OCI-LY7 (cell line): Measurements from ENCODE around the gene CMTM6. TPM values are rescaled to one million over a fixed set of nuclear protein-coding genes. Genes with fewer than 3 reads are reported as not detected.

Experiments used
- Bru-seq: library from RNA; stranded (reverse); fragments of 400-500 nt; gene quantifications from one replicate; lab custom pipeline; 2021; lab: Mats Ljungman, UMichigan
- BruChase-seq, 2 experiments: library from RNA; stranded (reverse); fragments of 400-500 nt; gene quantifications; one replicate each; lab custom pipeline; 2021; lab: Mats Ljungman, UMichigan
- BruUV-seq: library from RNA; stranded (reverse); fragments of 400-500 nt; replicated peaks from 2 replicates; lab custom pipeline; 2021; lab: Mats Ljungman, UMichigan
- CTCF ChIA-PET: fragments of 300-600 bp; sonication (Branson Sonifier 250); formaldehyde crosslinking; loops from one replicate; lab custom pipeline; 2022; ENCODE audit warnings: antibody characterized with exemption; ENCODE audit not compliant: unreplicated experiment; lab: Charles Lee
- POLR2A ChIA-PET: fragments of 300-600 bp; sonication (Branson Sonifier 250); formaldehyde crosslinking; loops from one replicate; lab custom pipeline; 2022; ENCODE audit warnings: antibody characterized with exemption; lab: Charles Lee
- DNase-seq: peaks from one replicate; pipeline ENCODE4 v3.0.0-alpha.2; 2015; ENCODE audit warnings: low spot score
- H2AFZ ChIP-seq: fragments of 200-600 bp; sonication (generic), shearing (Covaris generic); 2 replicates; pipeline ENCODE4 v1.6.1; 2014; ENCODE audit warnings: mild to moderate bottlenecking, antibody characterized with exemption, low read length, moderate library complexity
- H3K27ac ChIP-seq: fragments of 200-600 bp; sonication (generic); 2 replicates; pipeline ENCODE4 v1.5.1; 2014; ENCODE audit warnings: mixed run types, low read depth, mild to moderate bottlenecking, moderate library complexity, low read length, inconsistent platforms; ENCODE audit not compliant: poor library complexity, severe bottlenecking
- H3K36me3 ChIP-seq: fragments of 200-600 bp; sonication (generic); 2 replicates; pipeline ENCODE4 v1.6.1; 2014; ENCODE audit warnings: mild to moderate bottlenecking, antibody characterized with exemption, low read length, moderate library complexity, mixed read lengths; ENCODE audit not compliant: insufficient read depth
- H3K4me1 ChIP-seq: fragments of 200-600 bp; sonication (generic); 2 replicates; pipeline ENCODE4 v1.5.1; 2014; ENCODE audit warnings: mild to moderate bottlenecking, low read length; ENCODE audit not compliant: insufficient read depth, poor library complexity, severe bottlenecking
- H3K4me2 ChIP-seq: fragments of 200-600 bp; sonication (generic); 2 replicates; pipeline ENCODE4 v1.6.1; 2014; ENCODE audit warnings: mild to moderate bottlenecking, low read length
- H3K4me3 ChIP-seq: fragments of 200-600 bp; sonication (generic); 2 replicates; pipeline ENCODE4 v1.5.1; 2014; ENCODE audit warnings: mild to moderate bottlenecking, low read depth, low read length; ENCODE audit not compliant: poor library complexity, severe bottlenecking
- H3K79me2 ChIP-seq: fragments of 200-600 bp; sonication (generic); 2 replicates; pipeline ENCODE4 v1.6.1; 2016; ENCODE audit warnings: low read depth, mild to moderate bottlenecking, low read length, moderate library complexity, mixed read lengths; ENCODE audit not compliant: insufficient read depth
- H3K9me2 ChIP-seq: fragments of 200-600 bp; sonication (generic); 2 replicates; pipeline ENCODE4 v1.6.1; 2016; ENCODE audit warnings: mild to moderate bottlenecking, low read length, mixed read lengths; ENCODE audit not compliant: insufficient read depth
- H3K9me3 ChIP-seq: fragments of 200-600 bp; sonication (generic); 2 replicates; pipeline ENCODE4 v1.6.1; 2014; ENCODE audit warnings: mild to moderate bottlenecking, mixed run types, low read length, mixed read lengths
- H4K20me1 ChIP-seq: fragments of 200-600 bp; sonication (generic); 2 replicates; pipeline ENCODE4 v1.6.1; 2014; ENCODE audit warnings: mild to moderate bottlenecking, antibody characterized with exemption, low read length, moderate library complexity, mixed read lengths; ENCODE audit not compliant: insufficient read depth
- CTCF ChIP-seq: fragments of 200-600 bp; sonication (generic); conservative IDR thresholded peaks from 2 replicates; pipeline ENCODE4 v1.5.1; 2014; ENCODE audit warnings: mild to moderate bottlenecking, antibody characterized with exemption, low read length, moderate library complexity, mixed read lengths
- EZH2phosphoT487 ChIP-seq: fragments of 200-600 bp; sonication (generic); IDR thresholded peaks from 2 replicates; pipeline ENCODE4 v1.6.1; 2018; ENCODE audit warnings: low read depth, borderline replicate concordance, mild to moderate bottlenecking, mixed run types, antibody characterized with exemption, low read length, moderate library complexity, mixed read lengths
- intact Hi-C: fragments of 100-400 bp; cut with micrococcal nuclease; formaldehyde crosslinking; loops from one replicate; pipeline ENCODE4 v1.10.0; 2022; ENCODE audit not compliant: unreplicated experiment
- long read RNA-seq: library from polyadenylated mRNA; stranded (forward); transcript quantifications from one replicate; pipeline ENCODE4 v2.0.0, GENCODE V29; 2022
- total RNA-seq, 2 experiments: library from RNA; depleted of rRNA in 1 of 2; stranded (reverse); fragments of >200 nt in 1 of 2; shearing (Covaris generic) in 1 of 2; gene quantifications; 2 replicates each; pipeline ENCODE4 v1.2.3, GENCODE V29; 2014 to 2022

The CMTM6 gene
- total RNA-seq (2014; rRNA removed; shearing (Covaris generic)) (16.0 and 26.2 TPM in 2 replicates), total RNA-seq (2022) (33.5 and 36.0 TPM in 2 replicates), Bru-seq, nascent RNA (percentile 78 among the genes with signal in this experiment), BruChase-seq, experiment 1, labeled RNA remaining after a 6-hour chase (percentile 94 among the genes with signal in this experiment), BruChase-seq, experiment 2, labeled RNA remaining after a 2-hour chase (percentile 92 among the genes with signal in this experiment)
- long read RNA-seq, transcript CMTM6-201 (4 exons, 3,863 nt) = major isoform, 233 of 250 reads
- long read RNA-seq, partial matches to known transcripts = 3 of 250 reads
- long read RNA-seq, other reads (novel, unspliced or antisense) = 13 of 250 reads

GRCh38 chr3:32502118-32502945, at the start of gene CMTM6:
Gene CMTM6 (minus strand): TSS chr3:32502852. CDS start chr3:32502745, 107 bp downstream.
- Histone ChIP-seq H4K20me1 (peaks cover 14% of the 10 kb centered on the region; the same call in 1 of the 2 replicates), H3K9me2 (no peaks in the 10 kb centered on the region), H3K36me3 (no peaks in the 10 kb centered on the region; the same call in 1 of the 2 replicates), H3K9me3 (no peaks in the 10 kb centered on the region), H3K4me3 (peak within 1 kb of the TSS; percentile 89), H3K79me2 (peaks cover 33% of the 10 kb centered on the region; the same call in 1 of the 2 replicates), H3K4me2 (peak within 1 kb of the TSS; percentile 81), H2AFZ (peak within 1 kb of the TSS; percentile 100), H3K27ac (peak within 1 kb of the TSS; percentile 73), H3K4me1 (peaks cover 46% of the 10 kb centered on the region)
- peak; percentile 88 for DNase-seq
- TF ChIP-seq CTCF = 0 out of 2 replicates have a peak, but pooled peaks have one; percentile 33
- no peak for TF ChIP-seq EZH2phosphoT487
- intact Hi-C loops = no loop called here
- no TSS peak for BruUV-seq
- POLR2A ChIA-PET = interaction anchor here (0.6 to 1.9 kb wide), 13 partner anchors 9 to 1294 kb away, joined by 3 to 9 read pairs (median 3); partner anchors contain the start of gene STT3B
- CTCF ChIA-PET = no interaction called here

- H3K27ac ChIP-seq = no peak overlapping the region
- peaks cover 10% of the 10 kb centered on the region for H3K4me1 ChIP-seq
- no peak overlapping the region for H3K4me2 ChIP-seq
- H3K36me3 ChIP-seq = peaks cover 16% of the 10 kb centered on the region; the same call in 1 of the 2 replicates
- no peaks in the 10 kb centered on the region for H3K9me3 ChIP-seq
- POLR2A ChIA-PET = interaction anchor here (0.7 kb wide), 1 partner anchor 480 kb away, joined by 3 read pairs; no protein-coding TSS in a partner anchor
- BruUV-seq = no TSS peak
- H4K20me1 ChIP-seq = peaks cover 30% of the 10 kb centered on the region
- intact Hi-C loops = no loop called here
- peaks cover 77% of the 10 kb centered on the region; the same call in 1 of the 2 replicates for H3K79me2 ChIP-seq
- CTCF ChIA-PET = no interaction called here
- no peak overlapping the region for H3K4me3 ChIP-seq
- no peak overlapping the region for H2AFZ ChIP-seq
- TF ChIP-seq EZH2phosphoT487 (no peak), CTCF (no peak)
- no peaks in the 10 kb centered on the region for H3K9me2 ChIP-seq
- DNase-seq = no peak
Measured at GRCh38 chr3:32552013-32552412, 49.4 kb upstream of the CMTM6 start.
